HG02981 (cell line): ENCODE measurements around the gene SPR.
A peak's percentile ranks its signal among the peaks of the same experiment; 100 is the strongest.
"Not testable (repeated sequence)": the region's sequence is repeated elsewhere in the genome, so short reads cannot be mapped to it uniquely, and the experiment has no call there.

Experiments
- ATAC-seq: cut with Tn5 transposase; IDR thresholded peaks from one replicate; pipeline ENCODE4 v1.9.1; 2021; ENCODE audit warnings: mild to moderate bottlenecking, moderate library complexity; ENCODE audit not compliant: unreplicated experiment

SPR gene

DNA sequence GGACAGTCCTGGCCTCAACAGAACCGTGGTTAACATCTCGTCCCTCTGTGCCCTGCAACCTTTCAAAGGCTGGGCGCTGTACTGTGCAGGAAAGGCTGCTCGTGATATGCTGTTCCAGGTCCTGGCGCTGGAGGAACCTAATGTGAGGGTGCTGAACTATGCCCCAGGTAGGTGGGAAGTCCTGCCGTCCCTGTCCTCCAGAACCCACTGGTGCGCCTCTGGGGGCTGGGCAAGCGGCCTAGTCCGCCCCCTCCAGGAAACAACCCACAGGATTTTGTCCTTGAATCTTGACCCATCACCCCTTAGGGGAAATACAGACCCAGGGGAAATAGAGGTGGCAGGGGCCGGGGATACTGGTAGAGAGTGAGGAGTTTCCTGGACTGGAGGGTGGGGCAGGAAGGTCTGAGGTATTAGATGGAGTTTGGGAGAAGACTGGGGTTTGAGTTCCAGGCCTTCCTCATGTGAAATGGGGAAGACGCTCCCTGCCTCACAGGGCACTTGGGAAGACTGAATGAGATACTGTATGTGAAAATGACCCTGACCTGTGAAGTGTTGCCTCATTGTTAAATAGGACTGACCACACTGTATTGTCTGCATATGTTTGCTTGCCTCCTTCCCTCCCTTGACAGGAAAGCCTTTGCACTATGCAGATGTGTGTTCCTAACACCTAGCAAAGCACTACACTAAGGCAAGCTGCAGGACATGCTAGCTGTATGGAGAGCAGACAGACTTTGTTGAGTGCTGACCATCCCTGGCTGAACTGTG, 1.4 kb downstream of the SPR start:
- ATAC-seq, result no peak

DNA sequence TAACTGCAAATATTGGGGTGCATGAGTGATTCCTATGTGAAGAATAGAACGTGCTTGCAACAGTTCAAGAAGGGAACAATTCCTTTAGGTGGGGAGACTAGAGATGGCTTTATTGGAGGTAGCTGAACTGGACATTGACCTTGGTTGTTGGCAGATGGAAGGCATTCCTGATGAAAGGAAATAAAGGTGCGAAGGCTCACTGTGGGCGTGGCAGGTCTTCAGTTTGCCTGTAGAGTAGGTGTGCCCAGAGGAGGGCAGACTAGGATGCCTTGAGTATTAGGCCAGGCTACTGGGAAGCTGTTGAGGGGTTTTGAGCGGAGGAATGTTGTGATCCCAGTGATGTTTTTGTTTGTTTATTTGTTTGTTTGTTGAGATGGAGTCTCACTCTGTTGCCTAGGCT, 2.8 kb downstream of the SPR start:
- ATAC-seq, result no peak

DNA sequence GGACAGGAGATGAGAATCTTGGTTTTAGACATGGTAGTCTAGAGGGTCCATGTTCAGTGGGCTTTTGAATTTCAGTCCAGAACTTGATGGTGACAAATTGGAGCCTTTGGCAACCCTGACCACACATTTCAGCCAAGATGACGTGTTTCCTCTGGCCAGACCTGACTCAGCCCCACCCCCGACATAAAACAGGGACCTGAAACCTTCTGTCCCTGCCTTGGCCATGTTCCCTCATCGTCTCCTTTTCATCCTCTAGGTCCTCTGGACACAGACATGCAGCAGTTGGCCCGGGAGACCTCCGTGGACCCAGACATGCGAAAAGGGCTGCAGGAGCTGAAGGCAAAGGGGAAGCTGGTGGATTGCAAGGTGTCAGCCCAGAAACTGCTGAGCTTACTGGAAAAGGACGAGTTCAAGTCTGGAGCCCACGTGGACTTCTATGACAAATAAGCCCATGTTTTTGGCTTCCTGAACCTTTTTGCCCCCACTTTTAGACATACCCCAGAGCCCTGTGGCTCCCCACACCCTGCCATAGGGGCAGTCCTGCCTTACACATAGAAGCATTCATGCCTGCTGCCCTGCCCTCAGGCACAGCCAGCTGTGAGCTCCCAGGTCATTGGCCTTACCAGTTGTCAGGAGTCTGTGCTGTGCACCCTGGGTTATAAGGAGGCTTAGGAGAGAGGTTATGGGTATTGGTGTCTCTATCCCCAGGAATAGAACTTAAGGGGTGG, 4.0 kb downstream of the SPR start:
- ATAC-seq, result no peak

GRCh38 chr2:72892506-72893173, 5.4 kb downstream of the SPR start:
- ATAC-seq, result peak; percentile 53

DNA sequence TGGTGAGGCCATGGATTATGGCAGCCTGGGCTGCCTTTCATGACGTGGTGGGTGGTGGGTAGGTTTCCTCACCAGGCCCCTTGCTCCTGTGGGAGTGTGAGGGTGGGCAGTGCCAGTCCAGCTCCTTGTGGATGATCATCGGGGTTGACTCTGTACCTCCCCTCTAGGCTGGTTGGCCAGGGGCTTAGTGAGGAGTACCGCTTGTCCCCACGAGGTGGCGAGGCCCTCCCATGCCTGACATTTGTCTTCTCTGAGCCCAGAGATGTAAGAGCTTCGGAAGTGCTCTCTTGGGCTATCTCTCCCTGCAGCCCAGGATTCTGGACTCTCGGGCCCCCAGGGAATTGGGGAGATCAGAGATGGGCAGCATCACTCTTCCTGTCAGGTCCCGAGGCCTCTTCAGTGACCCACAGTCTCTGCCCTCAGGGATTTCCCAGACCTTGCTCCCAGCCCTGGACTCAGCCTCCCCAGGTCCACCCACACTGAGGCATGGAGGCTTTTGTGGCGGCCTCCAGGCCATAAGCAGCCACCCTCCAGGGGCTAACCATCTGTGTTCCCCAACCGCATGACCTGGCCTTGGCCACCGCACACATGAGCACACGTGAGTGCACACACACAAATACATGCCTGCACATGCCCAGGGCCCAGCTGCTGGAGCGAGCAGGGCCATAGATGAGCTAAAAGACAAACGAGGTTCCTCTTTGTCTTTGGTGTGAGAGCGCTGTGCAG, 6.5 kb downstream of the SPR start:
- ATAC-seq, result peak; percentile 67

GRCh38 chr2:72894514-72894913, 7.3 kb downstream of the SPR start:
- ATAC-seq, result no peak

GRCh38 chr2:72895154-72895553, 7.9 kb downstream of the SPR start:
- no peak for ATAC-seq

DNA sequence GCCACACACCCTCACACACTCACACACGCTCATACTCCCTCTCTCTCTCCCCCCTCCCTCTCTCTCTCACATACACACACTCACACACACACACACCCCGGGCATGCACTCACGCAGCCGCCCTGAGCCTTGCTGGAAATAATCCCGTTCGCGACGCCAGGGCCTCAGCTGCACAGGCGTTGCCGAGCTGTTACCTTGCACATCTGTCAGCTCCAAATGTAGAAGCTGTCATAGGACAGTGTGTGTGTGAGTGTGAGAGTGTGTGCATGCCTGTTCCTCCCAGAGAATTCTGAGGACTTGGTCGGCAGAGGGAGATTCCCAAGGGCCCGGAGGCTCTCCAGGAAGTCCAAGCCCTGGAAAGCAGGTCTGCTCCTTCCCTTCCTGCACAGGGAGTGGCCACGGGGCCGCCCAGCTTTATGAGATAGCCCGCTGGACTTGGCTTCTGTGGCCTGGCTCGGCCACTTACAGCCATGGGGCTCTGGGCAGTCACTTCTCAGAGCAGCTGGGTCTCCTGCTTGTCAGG, 8.6 kb downstream of the SPR start:
- no peak for ATAC-seq

- ATAC-seq, result no peak
Measured at GRCh38 chr2:72896446-72896845, 9.2 kb downstream of the SPR start.

- ATAC-seq, result no peak
Measured at GRCh38 chr2:72897785-72898584, 10.8 kb downstream of the SPR start.

DNA sequence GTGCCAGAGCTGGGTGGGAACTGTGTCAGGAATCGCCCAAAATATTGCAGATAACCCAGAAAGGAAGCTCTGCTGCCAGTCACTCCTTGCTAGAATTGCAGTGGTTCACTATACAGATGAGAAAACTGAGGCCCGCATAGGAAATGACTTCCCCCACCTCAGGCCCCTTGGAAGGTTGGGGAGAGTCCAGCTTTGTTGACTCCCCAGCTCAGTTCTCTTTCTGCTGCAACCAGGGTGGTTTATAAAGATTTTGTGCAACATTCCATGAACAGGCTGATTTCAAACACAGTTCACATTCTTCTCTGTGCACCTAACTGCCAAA, 11.3 kb downstream of the SPR start:
- no peak for ATAC-seq

- no peak for ATAC-seq
Measured at GRCh38 chr2:72900191-72900825, 13.1 kb downstream of the SPR start.

DNA sequence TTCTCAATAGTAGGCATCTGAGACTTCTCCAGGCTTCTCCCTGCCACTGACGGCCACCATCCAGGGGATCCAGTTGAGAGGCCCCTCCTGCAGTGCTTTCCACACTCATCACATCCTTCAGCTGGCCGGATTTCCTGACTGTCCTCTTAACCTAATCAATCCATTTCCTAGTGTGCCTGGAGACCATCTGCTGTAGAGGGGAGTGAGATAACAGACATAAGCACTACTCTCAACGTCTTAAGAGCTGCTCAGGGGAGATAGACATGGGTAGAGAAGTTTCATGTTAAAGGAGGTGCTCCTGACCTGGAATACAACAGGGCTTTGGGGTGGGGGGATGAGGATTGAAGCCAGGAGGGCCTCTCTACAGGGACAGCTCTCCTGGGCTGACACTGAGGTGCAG, 14.2 kb downstream of the SPR start:
- no peak for ATAC-seq

DNA sequence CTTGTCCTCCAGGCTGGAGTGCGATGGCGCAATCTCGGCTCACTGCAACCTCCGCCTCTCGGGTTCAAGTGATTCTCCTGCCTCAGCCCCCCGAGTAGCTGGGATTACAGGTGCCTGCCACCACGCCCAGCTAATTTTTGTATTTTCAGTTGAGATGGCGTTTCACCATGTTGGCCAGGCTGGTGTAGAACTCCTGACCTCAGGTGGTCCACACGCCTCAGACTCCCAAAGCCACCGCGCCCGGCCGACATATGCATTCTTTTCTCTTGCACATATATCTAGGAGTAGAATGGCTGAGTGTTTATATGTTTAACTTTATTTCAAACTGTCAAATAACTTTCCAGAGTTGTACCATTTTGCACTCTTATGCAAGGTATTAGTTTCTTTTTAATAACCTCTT, 20.2 kb downstream of the SPR start:
- not testable (repeated sequence) for ATAC-seq

GRCh38 chr2:72908741-72909140, 21.5 kb downstream of the SPR start:
- no peak for ATAC-seq

DNA sequence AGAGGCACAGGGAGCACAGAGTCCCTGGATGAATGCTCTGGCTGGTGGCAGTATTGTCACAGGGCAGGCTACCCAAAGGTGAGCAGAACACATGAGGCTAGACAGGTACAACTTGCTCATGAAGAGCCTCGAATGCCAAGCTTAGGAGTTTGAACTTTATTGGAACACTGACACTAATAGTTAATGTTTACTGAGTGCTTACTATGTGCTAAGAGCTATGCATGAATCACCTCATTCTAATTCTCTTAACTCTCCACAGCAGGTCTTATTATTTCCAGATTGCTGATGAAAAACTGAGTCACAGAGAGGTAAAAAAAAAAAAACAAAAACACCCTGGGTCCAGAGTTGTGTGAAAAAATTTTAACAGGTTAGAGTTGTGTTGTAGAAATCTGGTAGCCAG, 24.0 kb downstream of the SPR start:
- no peak for ATAC-seq

DNA sequence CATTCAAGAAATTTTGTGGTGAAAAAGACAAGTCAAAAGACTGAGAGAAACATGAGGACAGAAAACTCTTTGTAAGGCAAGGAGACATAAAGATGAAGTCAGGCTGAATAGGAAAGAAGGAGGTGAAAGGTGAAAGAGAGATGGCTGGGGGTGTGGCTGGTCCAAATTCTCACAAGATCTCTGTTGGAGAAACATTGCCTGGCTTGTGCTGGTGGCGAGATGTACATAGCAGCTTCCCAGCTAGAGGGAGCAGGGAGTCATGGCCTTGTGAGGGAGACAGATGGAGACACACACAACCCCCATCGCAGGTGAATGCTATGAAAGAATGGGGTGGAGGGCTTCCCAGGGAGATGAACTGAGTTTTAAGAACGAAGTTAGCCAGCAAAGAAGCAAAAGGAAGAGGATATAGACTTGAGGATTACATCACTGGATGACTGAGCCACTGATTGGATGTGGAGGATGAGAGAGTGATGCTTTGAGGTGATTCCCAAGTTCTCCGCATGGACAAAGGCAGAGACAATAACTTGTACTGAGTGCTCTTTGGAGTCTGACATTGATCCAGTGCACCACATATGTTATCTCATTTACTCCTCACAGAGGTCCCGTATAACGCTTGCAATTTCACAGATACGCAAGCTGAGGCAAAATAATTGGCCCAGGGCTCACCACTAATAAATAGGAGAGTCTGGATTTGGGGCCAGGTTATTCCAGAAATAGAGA, 26.4 kb downstream of the SPR start:
- no peak for ATAC-seq

- ATAC-seq, result no peak
Measured at GRCh38 chr2:72914206-72914559, 27.0 kb downstream of the SPR start.

DNA sequence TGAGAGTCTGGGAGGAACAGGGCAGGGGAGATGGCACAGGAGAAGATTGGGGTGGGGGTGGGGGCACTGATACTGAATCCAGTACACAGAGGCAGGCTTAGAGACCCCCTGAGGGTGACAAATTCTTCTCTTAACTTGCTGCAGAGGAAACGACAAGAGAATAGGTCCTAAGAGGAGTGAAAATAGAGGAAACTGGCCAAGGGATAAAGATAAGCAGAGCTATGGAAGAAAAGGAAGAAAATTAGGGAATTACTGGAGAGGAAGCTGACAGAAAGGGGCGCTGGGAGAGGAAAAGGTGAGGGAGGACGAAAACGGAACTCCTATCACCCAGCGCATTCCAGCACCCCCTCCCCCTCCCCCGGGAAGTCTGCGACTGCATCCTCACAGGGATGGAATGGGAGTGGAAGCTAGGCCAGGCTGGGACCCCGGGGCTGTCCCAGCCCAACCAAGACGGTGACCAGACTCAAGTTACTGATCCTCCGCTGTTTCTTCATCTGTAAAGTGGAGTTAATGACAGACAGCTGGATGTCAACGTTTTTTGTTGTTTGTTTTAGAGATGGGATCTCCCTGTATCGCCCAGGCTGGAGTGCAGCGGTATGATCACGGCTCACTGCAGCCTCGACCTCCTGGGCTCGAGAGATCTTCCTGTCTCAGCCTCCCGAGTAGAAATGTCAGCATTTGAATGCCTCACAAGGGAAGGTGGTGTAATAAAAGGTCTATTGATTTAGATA, 27.5 kb downstream of the SPR start:
- ATAC-seq, result no peak
